HG02763 (cell line): ENCODE data around the gene NDEL1.

ENCODE experiments used
- ATAC-seq: cut with Tn5 transposase; IDR thresholded peaks from one replicate; pipeline ENCODE4 v1.9.1; 2021; ENCODE audit warnings: mild to moderate bottlenecking, moderate library complexity; ENCODE audit not compliant: unreplicated experiment

Gene NDEL1

DNA sequence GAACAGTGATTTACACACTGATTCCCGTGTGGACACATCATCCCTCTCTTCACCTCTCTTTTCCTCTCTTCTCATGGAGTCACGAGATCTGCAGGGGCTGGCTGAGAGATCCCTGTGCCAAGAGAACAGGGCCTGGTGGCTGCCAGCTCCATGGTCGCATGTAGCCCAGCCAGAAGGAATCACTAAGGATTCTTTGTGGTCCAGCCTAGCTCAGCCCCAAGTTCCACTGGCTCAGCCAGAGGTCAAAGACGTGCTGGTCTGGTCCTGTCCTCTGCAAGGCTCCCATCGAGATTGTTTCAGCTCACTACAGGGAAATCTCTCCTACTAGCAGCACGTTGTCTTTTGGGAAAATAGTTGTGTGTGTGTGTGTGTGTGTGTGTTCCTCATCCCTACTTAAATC is 66.4 kb downstream of the NDEL1 start:
- no peak for ATAC-seq

DNA sequence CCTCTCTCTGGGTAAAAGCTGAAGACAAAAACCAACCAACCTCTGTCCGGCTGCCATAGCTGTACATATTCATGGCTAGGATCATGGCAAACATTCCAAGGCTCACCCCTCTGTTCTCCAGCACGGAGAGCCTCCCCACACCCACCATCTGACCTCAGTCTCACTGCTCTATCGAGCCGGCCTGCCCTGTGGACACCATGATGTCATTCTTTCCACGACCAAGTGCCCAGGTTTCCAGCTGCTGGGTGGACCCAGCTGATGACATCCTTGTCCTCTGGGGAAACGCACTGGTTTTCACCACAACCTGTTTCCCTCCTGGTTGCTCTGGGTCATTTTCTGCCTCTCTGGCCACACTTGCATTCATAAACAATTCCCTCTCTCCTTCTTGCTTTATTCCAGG is 67.7 kb downstream of the NDEL1 start:
- no peak for ATAC-seq

DNA sequence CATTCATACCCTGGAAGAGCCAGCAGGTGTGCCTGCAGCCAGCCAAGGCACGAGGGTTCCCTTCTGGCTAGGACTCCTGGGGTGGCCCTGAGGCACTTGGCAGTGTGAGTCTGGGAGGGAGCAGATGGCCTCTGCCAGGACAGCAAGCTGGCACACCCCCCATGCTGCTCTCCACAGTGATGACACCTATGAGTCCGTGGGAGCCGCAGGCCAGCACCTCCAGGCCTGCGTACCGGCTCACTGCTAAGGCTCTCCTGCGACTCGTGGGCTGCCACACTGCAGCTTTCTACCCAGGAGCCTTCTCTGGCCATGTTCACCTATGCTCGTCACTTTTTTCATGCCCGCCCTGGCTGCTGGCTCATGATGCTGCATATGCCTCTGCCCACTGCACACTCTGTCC is 68.1 kb downstream of the NDEL1 start:
- no peak for ATAC-seq

DNA sequence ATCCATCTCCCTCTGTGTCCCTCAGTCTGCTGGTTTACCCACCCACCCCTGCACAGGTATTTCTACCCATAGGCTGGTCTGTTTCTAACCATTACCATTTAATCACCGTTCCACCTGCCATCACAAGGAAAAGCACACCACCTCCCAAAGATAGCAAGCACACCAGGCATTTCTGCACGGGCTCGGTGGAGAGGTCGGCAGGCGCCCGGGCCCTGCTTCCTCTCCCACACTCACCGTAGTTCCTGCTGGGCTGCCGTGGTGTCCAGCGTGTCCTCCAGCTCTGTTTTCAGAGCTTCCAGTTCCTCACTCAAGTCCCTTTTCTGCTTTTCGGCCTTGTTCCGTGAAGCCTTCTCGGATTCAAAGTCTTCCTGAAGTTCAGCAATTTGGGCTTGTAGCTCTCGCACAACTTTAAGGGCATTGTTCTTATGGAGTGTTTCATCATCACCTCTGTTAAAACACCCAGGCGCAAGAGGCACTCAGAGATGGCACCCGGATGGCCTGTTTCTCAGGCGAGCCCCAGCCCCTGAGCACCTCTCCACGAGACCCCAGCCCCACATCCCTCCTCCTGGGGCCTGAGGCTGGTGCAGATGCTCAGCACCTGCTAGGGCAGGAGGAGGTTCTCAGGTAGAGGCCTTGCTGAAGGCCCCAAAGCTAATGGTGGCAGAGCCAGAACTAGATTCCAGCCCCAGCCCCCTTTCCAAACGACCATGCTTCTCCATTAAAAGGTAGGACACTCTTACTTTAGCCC is 69.0 kb downstream of the NDEL1 start:
- no peak for ATAC-seq

DNA sequence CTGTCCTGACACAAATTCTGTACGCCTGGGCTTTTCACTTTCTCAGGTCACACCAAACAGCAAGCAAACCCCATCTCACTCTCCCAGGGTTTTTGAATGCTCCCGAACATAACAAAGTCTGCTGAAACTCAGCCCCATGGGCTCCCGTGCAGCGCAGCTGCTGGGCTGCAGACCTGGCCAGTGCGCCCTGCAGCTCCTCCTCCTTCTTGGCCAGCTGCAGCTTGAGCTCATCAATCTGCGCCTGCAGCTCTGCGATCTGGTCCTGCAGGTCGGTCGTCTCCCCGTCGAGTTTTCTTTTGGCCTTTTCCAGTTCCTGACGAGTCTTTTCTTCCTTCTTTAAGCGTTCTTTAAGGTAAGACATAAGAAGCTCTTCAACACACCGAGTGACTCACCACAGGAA is 70.5 kb downstream of the NDEL1 start:
- ATAC-seq, result no peak

DNA sequence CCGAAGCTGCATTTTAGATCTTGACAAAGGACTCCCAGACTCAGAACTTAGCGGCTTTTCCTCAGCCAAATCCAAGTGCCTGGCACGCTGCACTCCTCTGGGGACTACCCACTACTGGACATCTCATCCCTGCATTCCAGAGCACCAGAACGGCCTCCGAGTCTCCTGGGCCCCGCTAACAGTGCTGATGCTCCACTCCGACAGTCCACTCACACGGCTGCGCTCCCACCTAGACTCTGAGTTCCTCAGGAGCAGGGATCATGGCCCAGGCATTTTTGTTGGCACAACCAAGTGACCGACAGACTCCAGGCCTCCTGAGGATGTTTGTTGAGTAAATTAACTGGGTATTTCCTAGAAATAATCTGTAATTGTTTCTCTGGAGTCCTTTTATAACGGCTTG is 79.1 kb downstream of the NDEL1 start:
- ATAC-seq, result no peak
